A549 (cell line): ENCODE data around the gene SLC7A11. TPM values are rescaled to one million over a fixed set of nuclear protein-coding genes. Genes with fewer than 3 reads are reported as not detected.

ENCODE experiments used
- ATAC-seq, 2 experiments: fragments of 200-7000 bp in 1 of 2; fragments of >200 bp in 1 of 2; cut with Nextera tagmentation in 1 of 2; cut with Tn5 transposase in 1 of 2; 3 replicates each; pipeline versions ENCODE4 v1.8.0 to v1.9.1; 2018 to 2020; ENCODE audit warnings: mild to moderate bottlenecking in 1 of 2, moderate library complexity in 1 of 2
- CTCF ChIA-PET: fragments of 300-600 bp; sonication (Branson Sonifier 250); formaldehyde crosslinking; extraction: SDS; loops from one replicate; lab custom pipeline; 2021; ENCODE audit warnings: antibody characterized with exemption, inconsistent platforms; lab: Yijun Ruan, JAX
- POLR2A ChIA-PET: fragments of 350-600 bp; formaldehyde crosslinking; extraction: SDS; loops from one replicate; lab custom pipeline; 2021; ENCODE audit warnings: antibody characterized with exemption, inconsistent platforms; lab: Yijun Ruan, JAX
- DNase-seq, 2 experiments: peaks; one replicate each; pipeline versions ENCODE4 v3.0.0 to v3.0.0-alpha.2; 2011 to 2016; ENCODE audit warnings: low read depth in 1 of 2, low spot score in 1 of 2
- FAIRE-seq: peaks from 2 replicates; lab custom pipeline; 2011; peaks lifted over from hg19 to GRCh38; lab: Jason Lieb, UNC
- H3K27ac ChIP-seq, 2 experiments: fragments of >200 bp; sonication (Bioruptor Twin); formaldehyde crosslinking; 3 replicates each; pipeline ENCODE4 v1.5.1; 2016 to 2017
- H3K4me1 ChIP-seq: fragments of >200 bp; sonication (Bioruptor Twin); formaldehyde crosslinking; 3 replicates; pipeline ENCODE4 v1.6.1; 2016
- H3K4me2 ChIP-seq: fragments of >200 bp; sonication (Bioruptor Twin); formaldehyde crosslinking; 3 replicates; pipeline ENCODE4 v1.6.1; 2016
- H3K4me3 ChIP-seq: fragments of >200 bp; sonication (Bioruptor Twin); formaldehyde crosslinking; 3 replicates; pipeline ENCODE4 v1.5.1; 2016
- H3K9me3 ChIP-seq: fragments of >200 bp; sonication (Bioruptor Twin); formaldehyde crosslinking; 3 replicates; pipeline ENCODE4 v1.6.1; 2016
- CHD2 ChIP-seq: fragments of 150-350 bp; IDR thresholded peaks from 2 replicates; pipeline ENCODE4 v1.6.1; 2014; ENCODE audit warnings: low read length; ENCODE audit not compliant: partially characterized antibody
- E2F6 ChIP-seq: IDR thresholded peaks from 2 replicates; pipeline ENCODE4 v1.6.1; 2012; ENCODE audit warnings: low read depth, borderline replicate concordance
- EHF ChIP-seq: fragments of 250-450 bp; sonication (Bioruptor Pico); IDR thresholded peaks from 2 replicates; pipeline ENCODE4 v1.5.0; 2020; ENCODE audit warnings: mild to moderate bottlenecking
- ESRRA ChIP-seq: fragments of 150-350 bp; IDR thresholded peaks from 2 replicates; pipeline ENCODE4 v1.6.1; 2014; ENCODE audit warnings: mild to moderate bottlenecking, low read length, borderline replicate concordance
- FOSL2 ChIP-seq, 2 experiments: fragments of 450-650 bp in 1 of 2; fragments of >200 bp in 1 of 2; sonication (Bioruptor Twin) in 1 of 2; formaldehyde crosslinking; IDR thresholded peaks; 2 replicates each; pipeline versions ENCODE4 v1.5.0 to v1.6.1; 2016 to 2020; ENCODE audit warnings: mild to moderate bottlenecking in 1 of 2, moderate library complexity in 1 of 2
- FOXS1 ChIP-seq: fragments of 250-450 bp; sonication (Bioruptor Pico); IDR thresholded peaks from 2 replicates; pipeline ENCODE4 v1.5.0; 2020; ENCODE audit warnings: mild to moderate bottlenecking, moderate library complexity
- HDAC2 ChIP-seq: fragments of 200-600 bp; sonication (generic); IDR thresholded peaks from 2 replicates; pipeline ENCODE4 v1.6.1; 2016
- HOXA7 ChIP-seq: fragments of 250-450 bp; sonication (Bioruptor Pico); IDR thresholded peaks from 2 replicates; pipeline ENCODE4 v1.5.0; 2020; ENCODE audit warnings: mild to moderate bottlenecking, moderate library complexity
- HOXB5 ChIP-seq: fragments of 250-450 bp; sonication (Bioruptor Pico); IDR thresholded peaks from 2 replicates; pipeline ENCODE4 v1.5.0; 2020; ENCODE audit warnings: mild to moderate bottlenecking, moderate library complexity
- KDM1A ChIP-seq: fragments of 200-600 bp; sonication (generic); IDR thresholded peaks from 2 replicates; pipeline ENCODE4 v1.6.1; 2016; ENCODE audit warnings: low read depth, mild to moderate bottlenecking
- KDM5A ChIP-seq: fragments of 200-600 bp; sonication (generic); IDR thresholded peaks from 2 replicates; pipeline ENCODE4 v1.6.1; 2016; ENCODE audit warnings: antibody characterized with exemption, mild to moderate bottlenecking
- NPAS2 ChIP-seq: fragments of 250-450 bp; sonication (Bioruptor Pico); IDR thresholded peaks from 2 replicates; pipeline ENCODE4 v1.8.0; 2022; ENCODE audit warnings: mild to moderate bottlenecking, moderate library complexity, borderline replicate concordance
- POLR2A ChIP-seq: IDR thresholded peaks from 2 replicates; pipeline ENCODE4 v1.6.1; 2012; ENCODE audit warnings: mild to moderate bottlenecking, low read length
- RAD21 ChIP-seq, 2 experiments: fragments of >200 bp in 1 of 2; sonication (Bioruptor Twin) in 1 of 2; formaldehyde crosslinking in 1 of 2; IDR thresholded peaks in 1 of 2; conservative IDR thresholded peaks in 1 of 2; 2 replicates in 1 of 2; 3 replicates in 1 of 2; pipeline ENCODE4 v1.6.1; 2012 to 2018; ENCODE audit warnings: inconsistent platforms in 1 of 2
- RFX5 ChIP-seq: fragments of 450-650 bp; IDR thresholded peaks from 2 replicates; pipeline ENCODE4 v1.7.1; 2014; ENCODE audit warnings: antibody characterized with exemption, mild to moderate bottlenecking, moderate library complexity
- SMC3 ChIP-seq: fragments of >200 bp; sonication (Bioruptor Twin); formaldehyde crosslinking; IDR thresholded peaks from 3 replicates; pipeline ENCODE4 v1.6.1; 2018; ENCODE audit warnings: inconsistent platforms
- ZNF302 ChIP-seq: fragments of 250-450 bp; sonication (Bioruptor Pico); IDR thresholded peaks from 2 replicates; pipeline ENCODE4 v1.9.0; 2021; ENCODE audit warnings: inconsistent platforms, mild to moderate bottlenecking, moderate library complexity
- WGBS: methylation state at CpG from one replicate; pipeline ENCODE4 v1.1.6; 2017; ENCODE audit errors: missing lambda C conversion rate; 5-methylcytosine and 5-hydroxymethylcytosine counted together
- polyA plus RNA-seq, 4 experiments: library from polyadenylated mRNA; depleted of rRNA in 3 of 4; stranded (reverse); fragments of >200 nt; fragmentation: RNase III in 1 of 4; extraction: RNeasy Plus Mini Kit Qiagen cat#74134 plus additional on column Dnase treatment in 1 of 4; gene quantifications; 2 replicates in 3 of 4; 3 replicates in 1 of 4; pipeline ENCODE4 v1.2.3, GENCODE V29; 2011 to 2017
- TF ChIP-seq, protein P1 (sequence below): IDR thresholded peaks from 2 replicates; pipeline ENCODE4 v1.6.1; 2012
- TF ChIP-seq, protein P2 (sequence below): fragments of >200 bp; sonication (Bioruptor Twin); formaldehyde crosslinking; IDR thresholded peaks from 3 replicates; pipeline ENCODE4 v1.5.1; 2016
- TF ChIP-seq, protein P3 (sequence below): fragments of >200 bp; sonication (Bioruptor Twin); formaldehyde crosslinking; IDR thresholded peaks from 3 replicates; pipeline ENCODE4 v1.6.1; 2016
- TF ChIP-seq, protein P4 (sequence below): IDR thresholded peaks from 2 replicates; pipeline ENCODE4 v1.6.1; 2012

Gene SLC7A11
- polyA plus RNA-seq, 2 of the 4 experiments (the other 2 are of a cell fraction), result 52.4 to 161 TPM

- DNase-seq (no peak), ATAC-seq (no peak), FAIRE-seq (no peak)
- no peak overlapping the region for H3K27ac ChIP-seq
- CTCF ChIA-PET, result no interaction called here
- H3K4me1 ChIP-seq, result no peaks in the 10 kb centered on the region
- POLR2A ChIA-PET, result no interaction called here
- TF ChIP-seq, protein P1, sequence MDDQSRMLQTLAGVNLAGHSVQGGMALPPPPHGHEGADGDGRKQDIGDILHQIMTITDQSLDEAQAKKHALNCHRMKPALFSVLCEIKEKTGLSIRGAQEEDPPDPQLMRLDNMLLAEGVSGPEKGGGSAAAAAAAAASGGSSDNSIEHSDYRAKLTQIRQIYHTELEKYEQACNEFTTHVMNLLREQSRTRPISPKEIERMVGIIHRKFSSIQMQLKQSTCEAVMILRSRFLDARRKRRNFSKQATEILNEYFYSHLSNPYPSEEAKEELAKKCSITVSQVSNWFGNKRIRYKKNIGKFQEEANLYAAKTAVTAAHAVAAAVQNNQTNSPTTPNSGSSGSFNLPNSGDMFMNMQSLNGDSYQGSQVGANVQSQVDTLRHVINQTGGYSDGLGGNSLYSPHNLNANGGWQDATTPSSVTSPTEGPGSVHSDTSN, result no peak
- no peak for TF ChIP-seq E2F6
- no peak for TF ChIP-seq HOXB5 (CRISPR knock-in tag)
- TF ChIP-seq ZNF302, result no peak
- TF ChIP-seq RAD21 (conservative IDR thresholded peaks at IDR 0.05 in 1 of 2, IDR thresholded peaks at IDR 0.05 in 1 of 2), result no peak
- TF ChIP-seq HDAC2, result no peak
- TF ChIP-seq, protein P2, sequence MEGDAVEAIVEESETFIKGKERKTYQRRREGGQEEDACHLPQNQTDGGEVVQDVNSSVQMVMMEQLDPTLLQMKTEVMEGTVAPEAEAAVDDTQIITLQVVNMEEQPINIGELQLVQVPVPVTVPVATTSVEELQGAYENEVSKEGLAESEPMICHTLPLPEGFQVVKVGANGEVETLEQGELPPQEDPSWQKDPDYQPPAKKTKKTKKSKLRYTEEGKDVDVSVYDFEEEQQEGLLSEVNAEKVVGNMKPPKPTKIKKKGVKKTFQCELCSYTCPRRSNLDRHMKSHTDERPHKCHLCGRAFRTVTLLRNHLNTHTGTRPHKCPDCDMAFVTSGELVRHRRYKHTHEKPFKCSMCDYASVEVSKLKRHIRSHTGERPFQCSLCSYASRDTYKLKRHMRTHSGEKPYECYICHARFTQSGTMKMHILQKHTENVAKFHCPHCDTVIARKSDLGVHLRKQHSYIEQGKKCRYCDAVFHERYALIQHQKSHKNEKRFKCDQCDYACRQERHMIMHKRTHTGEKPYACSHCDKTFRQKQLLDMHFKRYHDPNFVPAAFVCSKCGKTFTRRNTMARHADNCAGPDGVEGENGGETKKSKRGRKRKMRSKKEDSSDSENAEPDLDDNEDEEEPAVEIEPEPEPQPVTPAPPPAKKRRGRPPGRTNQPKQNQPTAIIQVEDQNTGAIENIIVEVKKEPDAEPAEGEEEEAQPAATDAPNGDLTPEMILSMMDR, result no peak
- TF ChIP-seq FOSL2 (IDR thresholded peaks at IDR 0.05), result no peak
- no peak for TF ChIP-seq FOSL2 (CRISPR knock-in tag; IDR thresholded peaks at IDR 0.05)
- no peak for TF ChIP-seq ESRRA
- TF ChIP-seq, protein P3, sequence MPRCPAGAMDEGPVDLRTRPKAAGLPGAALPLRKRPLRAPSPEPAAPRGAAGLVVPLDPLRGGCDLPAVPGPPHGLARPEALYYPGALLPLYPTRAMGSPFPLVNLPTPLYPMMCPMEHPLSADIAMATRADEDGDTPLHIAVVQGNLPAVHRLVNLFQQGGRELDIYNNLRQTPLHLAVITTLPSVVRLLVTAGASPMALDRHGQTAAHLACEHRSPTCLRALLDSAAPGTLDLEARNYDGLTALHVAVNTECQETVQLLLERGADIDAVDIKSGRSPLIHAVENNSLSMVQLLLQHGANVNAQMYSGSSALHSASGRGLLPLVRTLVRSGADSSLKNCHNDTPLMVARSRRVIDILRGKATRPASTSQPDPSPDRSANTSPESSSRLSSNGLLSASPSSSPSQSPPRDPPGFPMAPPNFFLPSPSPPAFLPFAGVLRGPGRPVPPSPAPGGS, result no peak
- TF ChIP-seq POLR2A, result no peak
- no peak for TF ChIP-seq HOXA7 (CRISPR knock-in tag)
- TF ChIP-seq KDM1A, result no peak
- TF ChIP-seq SMC3, result no peak
- no peak overlapping the region for H3K4me2 ChIP-seq
- no peaks in the 10 kb centered on the region for H3K9me3 ChIP-seq
- WGBS, result 44% methylated on average over 2 of the region's 2 CpGs
- no peak overlapping the region for H3K4me3 ChIP-seq
Measured at GRCh38 chr4:138115053-138115452, 127.1 kb downstream of the SLC7A11 start.

DNA sequence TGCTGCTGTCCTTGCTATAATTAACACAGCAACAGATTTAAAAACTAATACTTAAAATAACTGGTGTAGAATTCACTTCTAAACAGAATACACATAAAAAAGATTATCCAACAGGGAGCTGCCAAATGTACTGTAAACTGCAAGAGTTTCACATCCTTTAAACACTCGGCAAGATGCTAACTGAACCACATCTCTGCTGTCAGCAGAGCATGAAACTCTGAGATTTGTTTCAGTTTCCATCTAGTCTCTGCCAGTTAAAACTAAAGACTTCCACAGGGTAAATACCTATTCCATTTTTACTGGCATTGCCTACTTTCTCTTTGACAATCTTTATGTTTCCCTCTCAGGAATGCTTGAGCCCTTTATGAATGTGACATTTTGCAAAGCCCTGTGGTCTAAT lies 127.7 kb downstream of the SLC7A11 start:
- no peak for ATAC-seq
- Histone ChIP-seq H3K27ac (no peak overlapping the region), H3K4me3 (no peak overlapping the region), H3K9me3 (no peaks in the 10 kb centered on the region)
- TF ChIP-seq CHD2 (no peak), SMC3 (no peak), HOXB5 (CRISPR knock-in tag) (no peak), FOXS1 (CRISPR knock-in tag) (no peak), NPAS2 (CRISPR knock-in tag) (no peak), POLR2A (no peak), EHF (no peak), KDM5A (no peak), RFX5 (no peak)
- TF ChIP-seq, protein P2, result no peak
- TF ChIP-seq, protein P4, sequence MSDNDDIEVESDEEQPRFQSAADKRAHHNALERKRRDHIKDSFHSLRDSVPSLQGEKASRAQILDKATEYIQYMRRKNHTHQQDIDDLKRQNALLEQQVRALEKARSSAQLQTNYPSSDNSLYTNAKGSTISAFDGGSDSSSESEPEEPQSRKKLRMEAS, result no peak
- TF ChIP-seq, all 56 proteins: peak for 0
- ChIA-PET CTCF (no interaction called here), POLR2A (no interaction called here)
- Histone ChIP-seq H3K4me1 (no peaks in the 10 kb centered on the region), H3K4me2 (no peak overlapping the region)
- WGBS, result 75% methylated on average over 1 of the region's 1 CpG
- DNase-seq (no peak), FAIRE-seq (no peak)
